Dedifferentiated amniotic fluid mesenchymal stem cell (primary cell): ENCODE measurements around the gene ROR1.

Experiments
- DNase-seq: peaks from one replicate; pipeline ENCODE4 v3.0.0-alpha.2; 2016; ENCODE audit errors: extremely low spot score

ROR1 gene

GRCh38 chr1:64050601-64051000, 276.8 kb downstream of the ROR1 start:
- no peak for DNase-seq

- no peak for DNase-seq
Observed at GRCh38 chr1:64051796-64052195, 278.0 kb downstream of the ROR1 start.

- no peak for DNase-seq
Observed at GRCh38 chr1:64052777-64053176, 279.0 kb downstream of the ROR1 start.

GRCh38 chr1:64055310-64055709, 281.5 kb downstream of the ROR1 start:
- DNase-seq = no peak

- no peak for DNase-seq
Observed at GRCh38 chr1:64059556-64059955, 285.7 kb downstream of the ROR1 start.

- DNase-seq = no peak
Observed at GRCh38 chr1:64060611-64061302, 286.9 kb downstream of the ROR1 start.

- DNase-seq = no peak
Observed at GRCh38 chr1:64061430-64062104, 287.8 kb downstream of the ROR1 start.

- no peak for DNase-seq
Observed at GRCh38 chr1:64062529-64062928, 288.7 kb downstream of the ROR1 start.

GRCh38 chr1:64062941-64063581, 289.2 kb downstream of the ROR1 start:
- DNase-seq = no peak

- DNase-seq = no peak
Observed at GRCh38 chr1:64065571-64065970, 291.8 kb downstream of the ROR1 start.

- DNase-seq = no peak
Observed at GRCh38 chr1:64072089-64072793, 298.4 kb downstream of the ROR1 start.

GRCh38 chr1:64073705-64074104, 299.9 kb downstream of the ROR1 start:
- DNase-seq = no peak

GRCh38 chr1:64074767-64075166, 300.9 kb downstream of the ROR1 start:
- DNase-seq = no peak

- DNase-seq = no peak
Observed at GRCh38 chr1:64077281-64077940, 303.6 kb downstream of the ROR1 start.

- DNase-seq = peak; percentile 70
Observed at GRCh38 chr1:64080941-64081562, 307.2 kb downstream of the ROR1 start.

GRCh38 chr1:64082459-64082858, 308.6 kb downstream of the ROR1 start:
- peak; percentile 79 for DNase-seq

- DNase-seq = no peak
Observed at GRCh38 chr1:64084451-64084850, 310.6 kb downstream of the ROR1 start.

GRCh38 chr1:64087768-64088167, 314.0 kb downstream of the ROR1 start:
- DNase-seq = peak; percentile 84

GRCh38 chr1:64090436-64090835, 316.6 kb downstream of the ROR1 start:
- no peak for DNase-seq

- DNase-seq = no peak
Observed at GRCh38 chr1:64092851-64093371, 319.1 kb downstream of the ROR1 start.

GRCh38 chr1:64093941-64094340, 320.1 kb downstream of the ROR1 start:
- peak; percentile 82 for DNase-seq
